Measurements from ENCODE around the gene HPCAL1.
"Not testable (repeated sequence)": the region's sequence is repeated elsewhere in the genome, so short reads cannot be mapped to it uniquely, and the experiment has no call there.

HPCAL1 gene

GRCh38 chr2:10257036-10257435 is 45.7 kb upstream of the HPCAL1 start:
- TF ChIP-seq CTCF (IDR thresholded peaks at IDR 0.05) (no peak), ZFX (IDR thresholded peaks at IDR 0.05; ENCODE audit: borderline replicate concordance) (no peak)
- no peak overlapping the region for H3K27ac ChIP-seq

DNA sequence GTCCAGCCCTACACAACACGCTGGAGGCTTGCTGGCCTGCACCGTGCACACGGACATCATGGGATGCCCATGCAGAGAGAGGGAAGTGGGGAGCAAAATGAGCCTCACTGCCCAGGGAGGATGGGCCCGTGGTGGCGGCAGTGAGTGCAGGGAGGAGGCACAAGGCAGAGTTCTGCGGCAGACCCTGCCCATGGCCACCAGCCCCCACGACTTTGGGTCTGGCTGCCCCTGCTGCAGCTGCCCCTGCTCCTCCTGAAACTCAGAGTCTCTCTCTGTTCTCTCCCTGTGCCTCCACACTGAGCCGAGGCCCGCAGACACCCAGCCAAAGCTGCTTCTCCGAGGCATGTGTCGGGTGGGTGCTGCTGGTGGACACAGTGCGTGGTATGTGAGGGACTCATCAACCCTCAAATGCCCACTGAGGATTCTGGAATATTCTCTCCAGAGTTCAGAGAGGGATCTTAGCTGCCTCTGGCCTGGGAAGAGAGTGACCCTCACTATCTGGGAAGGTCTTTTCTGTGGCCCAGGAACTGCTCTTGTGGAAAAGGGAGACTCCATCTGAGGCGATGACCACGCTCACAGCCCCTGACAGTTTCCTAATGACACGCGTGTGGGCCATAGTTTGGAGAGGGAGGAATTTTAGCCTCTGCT is 45.1 kb upstream of the HPCAL1 start:
- TF ChIP-seq CTCF (IDR thresholded peaks at IDR 0.05), result no peak
- no peak for TF ChIP-seq ZFX (IDR thresholded peaks at IDR 0.05; ENCODE audit: borderline replicate concordance)
- H3K27ac ChIP-seq, result no peak overlapping the region

DNA sequence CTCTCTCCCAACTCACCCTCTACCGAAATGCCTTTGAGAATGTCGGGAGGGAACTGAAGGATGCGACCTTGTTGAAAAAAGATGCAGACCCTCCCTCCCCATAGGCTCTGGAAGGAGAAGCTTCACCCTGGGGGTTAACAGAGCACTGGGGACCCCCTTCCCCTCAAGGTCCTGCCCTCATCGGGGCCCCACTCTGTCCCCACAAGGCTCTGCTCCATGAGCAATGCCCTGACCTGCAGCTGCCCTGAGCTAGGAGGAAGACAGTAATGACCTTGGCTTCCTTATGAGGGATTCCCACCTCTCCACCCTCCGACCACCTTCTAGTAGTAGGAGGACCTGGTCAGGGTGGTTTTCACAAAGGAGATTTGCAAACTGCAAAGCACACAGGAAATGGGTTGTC is 44.4 kb upstream of the HPCAL1 start:
- TF ChIP-seq ZFX (IDR thresholded peaks at IDR 0.05; ENCODE audit: borderline replicate concordance), result no peak
- TF ChIP-seq CTCF (IDR thresholded peaks at IDR 0.05), result no peak
- H3K27ac ChIP-seq, result no peak overlapping the region

DNA sequence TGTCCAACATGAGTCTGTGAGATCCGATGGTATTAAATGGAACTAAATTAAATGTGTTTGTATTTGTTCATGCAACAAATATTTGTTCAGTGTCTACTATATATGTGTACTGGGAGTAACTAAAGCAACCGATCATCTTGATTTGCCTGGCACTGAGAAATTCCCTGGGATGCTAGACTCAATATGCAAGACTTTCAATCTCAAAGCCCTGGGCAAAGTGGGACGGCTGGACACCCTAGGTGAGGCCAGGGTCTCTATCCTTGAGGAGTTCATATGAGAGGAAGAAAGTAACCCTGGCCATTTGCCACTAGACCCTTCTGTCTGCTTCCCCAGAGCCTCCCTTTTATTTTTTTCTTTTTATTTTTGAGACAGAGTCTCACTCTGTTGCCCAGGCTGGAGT is 44.0 kb upstream of the HPCAL1 start:
- H3K27ac ChIP-seq, result no peak overlapping the region
- no peak for TF ChIP-seq ZFX (IDR thresholded peaks at IDR 0.05; ENCODE audit: borderline replicate concordance)
- TF ChIP-seq CTCF (IDR thresholded peaks at IDR 0.05), result no peak

DNA sequence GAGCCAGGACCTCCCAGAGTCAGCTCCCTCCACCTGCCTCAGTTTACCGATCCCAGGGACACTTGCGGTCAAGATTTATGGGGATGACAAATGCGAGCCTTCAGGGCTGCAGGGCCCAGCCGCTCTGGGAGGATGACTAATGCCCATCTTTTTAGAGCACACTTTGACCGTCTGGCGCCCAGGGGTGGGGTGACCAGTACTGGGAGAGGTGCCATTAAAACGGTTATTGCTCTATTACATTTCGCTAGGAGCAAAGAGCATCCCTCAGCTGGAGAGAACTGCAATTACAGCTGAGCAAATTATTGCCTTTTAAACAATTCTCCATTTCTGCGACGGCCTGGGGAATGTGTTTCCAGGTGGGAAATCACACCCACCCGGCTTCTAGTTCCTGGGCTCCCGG is 42.6 kb upstream of the HPCAL1 start:
- TF ChIP-seq CTCF (IDR thresholded peaks at IDR 0.05) (no peak), ZFX (IDR thresholded peaks at IDR 0.05; ENCODE audit: borderline replicate concordance) (no peak)
- no peak overlapping the region for H3K27ac ChIP-seq

DNA sequence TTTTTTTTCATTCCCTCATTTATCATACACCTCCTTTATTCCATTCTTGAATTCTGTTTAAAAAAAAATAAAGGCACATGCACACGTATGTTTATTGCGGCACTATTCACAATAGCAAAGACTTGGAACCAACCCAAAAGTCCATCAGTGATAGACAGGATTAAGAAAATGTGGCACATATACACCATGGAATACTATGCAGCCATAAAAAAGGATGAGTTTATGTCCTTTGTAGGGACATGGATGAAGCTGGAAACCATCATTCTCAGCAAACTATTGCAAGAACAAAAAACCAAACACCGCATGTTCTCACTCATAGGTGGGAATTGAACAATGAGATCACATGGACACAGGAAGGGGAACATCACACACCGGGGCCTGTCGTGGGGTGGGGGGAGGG is 39.2 kb upstream of the HPCAL1 start:
- H3K27ac ChIP-seq, result not testable (repeated sequence)

- TF ChIP-seq ZFX (IDR thresholded peaks at IDR 0.05; ENCODE audit: borderline replicate concordance) (no peak), CTCF (IDR thresholded peaks at IDR 0.05) (no peak)
These were observed 38.0 kb upstream of the HPCAL1 start for GRCh38 chr2:10264506-10265328.

More at GRCh38 chr2:10264506-10265328, 38.0 kb upstream of the HPCAL1 start:
- no peak overlapping the region for H3K27ac ChIP-seq

All from 22Rv1 (cell line).